Prostate gland (tissue), 2 donors: ENCODE data around the gene ADGRG6. TPM values are rescaled to one million over a fixed set of nuclear protein-coding genes. Genes with fewer than 3 reads are reported as not detected.
"Not testable (repeated sequence)": the region's sequence is repeated elsewhere in the genome, so short reads cannot be mapped to it uniquely, and the experiment has no call there.

Experiments
- DNase-seq: peaks from one replicate; pipeline ENCODE4 v3.0.0-alpha.2; 2019; ENCODE audit warnings: low spot score
- H3K27ac ChIP-seq, 2 donors: fragments of 200-600 bp; sonication (generic); 2 replicates each; pipeline ENCODE4 v1.5.1; 2017 to 2019
- H3K27me3 ChIP-seq: fragments of 200-600 bp; sonication (generic); replicated peaks from 2 replicates; pipeline ENCODE4 v1.5.1; 2019; ENCODE audit not compliant: insufficient read depth
- H3K36me3 ChIP-seq, 2 donors: fragments of 200-600 bp; sonication (generic); 1 replicate in 1 of 2; 2 replicates in 1 of 2; pipeline versions ENCODE4 v1.5.1 to v1.8.1; 2017 to 2019
- H3K4me1 ChIP-seq: fragments of 200-600 bp; sonication (generic); replicated peaks from 2 replicates; pipeline ENCODE4 v1.5.1; 2019
- H3K4me3 ChIP-seq, 2 donors: fragments of 200-600 bp; sonication (generic); 2 replicates each; pipeline ENCODE4 v1.5.1; 2017 to 2019
- H3K9me3 ChIP-seq: fragments of 200-600 bp; sonication (generic); 2 replicates; pipeline ENCODE4 v1.5.1; 2017
- POLR2A ChIP-seq: fragments of 450-650 bp; IDR thresholded peaks from one replicate; pipeline ENCODE4 v1.6.1; 2016; ENCODE audit warnings: antibody characterized with exemption, mild to moderate bottlenecking
- POLR2AphosphoS5 ChIP-seq: sonication (generic); formaldehyde crosslinking; IDR thresholded peaks from one replicate; pipeline ENCODE4 v1.6.1; 2017; ENCODE audit warnings: antibody characterized with exemption
- WGBS: methylation state at CpG from one replicate; pipeline ENCODE4 v1.1.5; 2018; 5-methylcytosine and 5-hydroxymethylcytosine counted together
- intact Hi-C: fragments of 100-400 bp; cut with DNase I; formaldehyde crosslinking; loops from one replicate; pipeline ENCODE4 v1.14.2; 2022
- total RNA-seq, 2 donors: library from RNA; depleted of rRNA; stranded (reverse); fragments of >200 nt; gene quantifications; one replicate each; pipeline ENCODE4 v1.1.0, GENCODE V29; 2016
- TF ChIP-seq, protein P1 (sequence below), 4 experiments: fragments of 200-600 bp in 2 of 4; fragments of 450-650 bp in 2 of 4; sonication (generic) in 2 of 4; IDR thresholded peaks; 1 replicate in 3 of 4; 2 replicates in 1 of 4; pipeline ENCODE4 v1.5.1; 2016 to 2019; ENCODE audit warnings: antibody characterized with exemption in 4 of 4, mild to moderate bottlenecking in 2 of 4, moderate library complexity in 2 of 4

The ADGRG6 gene
- total RNA-seq, 2 donors from 2014 or later, result 13.5 to 18.0 TPM

DNA sequence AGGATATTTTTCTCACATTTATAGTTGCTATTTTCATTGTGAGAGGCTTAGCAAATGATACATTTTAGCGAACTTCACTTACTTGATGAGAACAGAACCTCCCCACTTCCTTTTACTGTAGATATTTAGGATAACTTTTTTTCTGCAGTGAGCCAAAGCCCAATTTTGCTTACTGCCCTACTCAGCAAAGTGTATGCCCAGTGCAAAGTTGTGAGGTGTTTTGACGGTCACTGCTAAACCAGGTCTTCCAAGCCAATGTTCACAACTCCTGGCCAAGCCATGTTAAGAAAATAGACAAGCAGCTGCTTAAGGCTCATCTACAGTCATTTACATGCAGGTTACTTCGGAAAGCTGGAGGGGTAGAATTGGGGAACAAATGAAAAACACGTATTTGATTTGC lies 144.8 kb downstream of the ADGRG6 start:
- no peaks in the 10 kb centered on the region for H3K4me1 ChIP-seq
- no peaks in the 10 kb centered on the region for H3K27me3 ChIP-seq
- no peaks in the 10 kb centered on the region for H3K36me3 ChIP-seq
- 85% methylated on average over 4 of the region's 4 CpGs for WGBS
- no peaks in the 10 kb centered on the region for H3K9me3 ChIP-seq
- TF ChIP-seq POLR2AphosphoS5, result no peak
- H3K4me3 ChIP-seq, result no peak overlapping the region
- intact Hi-C loops, result no loop called here
- H3K27ac ChIP-seq, result no peak overlapping the region
- no peak for DNase-seq

DNA sequence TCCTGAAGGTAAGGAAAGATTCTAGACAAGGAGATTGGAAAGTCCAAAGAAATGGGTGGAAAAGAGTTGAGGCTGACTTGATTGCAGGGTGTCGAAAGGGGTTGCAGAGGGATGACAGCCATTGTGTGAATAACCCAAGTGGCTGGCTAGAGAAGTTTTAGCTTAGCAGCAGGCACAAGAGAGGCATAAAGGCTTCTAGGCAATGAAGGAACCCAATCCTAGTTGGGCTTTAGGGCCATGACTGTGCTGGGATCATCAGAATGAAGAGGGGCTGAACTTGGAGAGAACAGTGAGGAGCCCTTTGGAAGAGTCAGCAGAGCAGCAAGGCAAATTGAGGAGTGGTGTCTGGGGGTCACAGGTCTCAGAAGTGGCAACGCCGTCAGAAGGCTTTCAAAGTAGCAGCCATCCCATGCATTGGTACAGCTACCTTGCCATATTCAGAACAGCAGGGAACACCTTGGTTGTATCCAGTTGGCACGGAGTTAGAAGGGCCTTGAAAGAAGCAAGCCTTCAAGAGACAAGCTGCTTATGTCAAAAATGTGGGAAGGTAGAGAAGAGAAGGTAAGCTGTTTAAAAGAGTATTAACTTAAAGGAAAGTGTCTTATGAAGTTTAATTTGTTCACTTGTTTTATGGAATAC lies 146.4 kb downstream of the ADGRG6 start:
- H3K4me3 ChIP-seq, result no peak overlapping the region
- no peaks in the 10 kb centered on the region for H3K27me3 ChIP-seq
- whole genome bisulfite sequencing, result 93% methylated on average over 4 of the region's 4 CpGs
- TF ChIP-seq POLR2A (no peak), POLR2AphosphoS5 (no peak)
- TF ChIP-seq, protein P1, sequence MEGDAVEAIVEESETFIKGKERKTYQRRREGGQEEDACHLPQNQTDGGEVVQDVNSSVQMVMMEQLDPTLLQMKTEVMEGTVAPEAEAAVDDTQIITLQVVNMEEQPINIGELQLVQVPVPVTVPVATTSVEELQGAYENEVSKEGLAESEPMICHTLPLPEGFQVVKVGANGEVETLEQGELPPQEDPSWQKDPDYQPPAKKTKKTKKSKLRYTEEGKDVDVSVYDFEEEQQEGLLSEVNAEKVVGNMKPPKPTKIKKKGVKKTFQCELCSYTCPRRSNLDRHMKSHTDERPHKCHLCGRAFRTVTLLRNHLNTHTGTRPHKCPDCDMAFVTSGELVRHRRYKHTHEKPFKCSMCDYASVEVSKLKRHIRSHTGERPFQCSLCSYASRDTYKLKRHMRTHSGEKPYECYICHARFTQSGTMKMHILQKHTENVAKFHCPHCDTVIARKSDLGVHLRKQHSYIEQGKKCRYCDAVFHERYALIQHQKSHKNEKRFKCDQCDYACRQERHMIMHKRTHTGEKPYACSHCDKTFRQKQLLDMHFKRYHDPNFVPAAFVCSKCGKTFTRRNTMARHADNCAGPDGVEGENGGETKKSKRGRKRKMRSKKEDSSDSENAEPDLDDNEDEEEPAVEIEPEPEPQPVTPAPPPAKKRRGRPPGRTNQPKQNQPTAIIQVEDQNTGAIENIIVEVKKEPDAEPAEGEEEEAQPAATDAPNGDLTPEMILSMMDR (IDR thresholded peaks at IDR 0.05), result no peak
- H3K36me3 ChIP-seq, result no peaks in the 10 kb centered on the region
- intact Hi-C loops, result no loop called here
- H3K4me1 ChIP-seq, result no peaks in the 10 kb centered on the region
- H3K9me3 ChIP-seq, result no peaks in the 10 kb centered on the region
- DNase-seq, result no peak
- H3K27ac ChIP-seq, result no peak overlapping the region

DNA sequence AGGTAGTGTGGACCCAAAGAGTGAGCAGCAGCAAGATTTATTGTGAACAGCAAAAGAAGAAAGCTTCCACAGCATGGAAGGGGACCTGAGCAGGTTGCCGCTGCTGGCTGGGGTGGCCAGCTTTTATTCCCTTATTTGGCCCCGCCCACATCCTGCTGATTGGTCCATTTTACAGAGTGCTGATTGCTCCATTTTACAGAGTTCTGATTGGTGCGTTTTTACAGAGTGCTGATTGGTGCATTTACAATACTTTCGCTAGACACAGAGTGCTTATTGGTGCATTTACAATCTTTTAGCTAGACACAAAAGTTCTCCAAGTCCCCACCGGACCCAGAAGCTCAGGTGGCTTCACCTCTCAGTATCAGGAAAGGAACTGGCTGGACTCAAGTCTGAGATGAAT lies 149.0 kb downstream of the ADGRG6 start:
- H3K36me3 ChIP-seq, intact Hi-C loops, H3K27me3 ChIP-seq, H3K4me3 ChIP-seq, H3K9me3 ChIP-seq, H3K27ac ChIP-seq, DNase-seq, H3K4me1 ChIP-seq: not testable (repeated sequence)
- 90% methylated on average over 5 of the region's 5 CpGs for WGBS

DNA sequence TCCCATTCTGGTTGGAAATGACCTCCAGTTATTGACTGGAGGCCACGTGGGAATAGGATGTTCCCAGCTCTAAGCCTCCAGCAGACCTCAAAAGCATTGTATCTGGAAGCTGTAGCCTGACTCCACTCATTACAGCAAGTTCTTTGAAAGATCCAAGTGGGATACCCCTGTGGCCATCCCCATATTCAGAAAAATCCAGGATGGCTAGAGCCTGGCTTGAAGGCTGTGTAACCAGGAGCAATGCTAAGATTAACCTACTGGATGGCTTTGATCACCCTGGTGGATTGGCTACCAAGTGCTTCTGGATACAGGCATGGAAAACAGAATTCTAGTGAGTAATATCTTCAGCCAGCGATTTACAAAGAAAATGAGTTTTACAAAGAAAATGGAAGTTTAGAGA lies 151.2 kb downstream of the ADGRG6 start:
- Histone ChIP-seq H3K27me3 (no peaks in the 10 kb centered on the region), H3K4me3 (no peak overlapping the region), H3K27ac (no peak overlapping the region), H3K36me3 (no peaks in the 10 kb centered on the region), H3K4me1 (no peaks in the 10 kb centered on the region), H3K9me3 (no peaks in the 10 kb centered on the region)
- TF ChIP-seq POLR2A (no peak), POLR2AphosphoS5 (no peak)
- TF ChIP-seq, protein P1 (IDR thresholded peaks at IDR 0.05), result no peak
- WGBS, result 73% methylated on average over 2 of the region's 2 CpGs
- DNase-seq, result no peak
- intact Hi-C loops, result no loop called here

GRCh38 chr6:142454196-142454595 lies 152.4 kb downstream of the ADGRG6 start:
- not testable (repeated sequence) for H3K4me3 ChIP-seq, H3K9me3 ChIP-seq

DNA sequence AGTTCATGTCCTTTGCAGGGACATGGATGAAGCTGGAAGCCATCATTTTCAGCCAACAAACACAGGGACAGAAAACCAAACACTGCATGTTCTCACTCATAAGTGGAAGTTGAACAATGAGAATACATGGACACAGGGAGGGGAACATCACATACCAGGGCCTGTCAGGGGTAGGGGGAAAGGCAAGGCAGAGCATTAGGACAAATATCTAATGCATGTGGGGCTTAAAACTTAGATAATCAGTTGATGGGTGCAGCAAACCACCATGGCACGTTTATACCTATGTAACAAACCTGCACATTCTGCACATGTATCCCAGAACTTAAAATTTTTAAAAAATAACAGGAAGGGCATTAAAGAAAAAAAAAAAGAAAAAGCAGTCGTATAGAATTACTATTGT lies 153.0 kb downstream of the ADGRG6 start:
- WGBS, result 86% methylated on average over 2 of the region's 2 CpGs
- H3K36me3 ChIP-seq, H3K27ac ChIP-seq, DNase-seq, H3K27me3 ChIP-seq, H3K4me1 ChIP-seq, intact Hi-C loops, H3K9me3 ChIP-seq, H3K4me3 ChIP-seq: not testable (repeated sequence)

More at GRCh38 chr6:142454196-142454595, 152.4 kb downstream of the ADGRG6 start:
- DNase-seq, intact Hi-C loops, H3K36me3 ChIP-seq, H3K4me1 ChIP-seq, H3K27ac ChIP-seq, H3K27me3 ChIP-seq: not testable (repeated sequence)
- 52% methylated on average over 1 of the region's 1 CpG for WGBS

- WGBS, result 76% methylated on average over 8 of the region's 8 CpGs
- H3K4me1 ChIP-seq, result no peaks in the 10 kb centered on the region
- TF ChIP-seq POLR2A, result no peak
- TF ChIP-seq, protein P1 (IDR thresholded peaks at IDR 0.05), result no peak
- TF ChIP-seq POLR2AphosphoS5, result no peak
- H3K36me3 ChIP-seq, result no peaks in the 10 kb centered on the region
- no peak overlapping the region for H3K27ac ChIP-seq
- no peaks in the 10 kb centered on the region for H3K27me3 ChIP-seq
- intact Hi-C loops, result no loop called here
- H3K4me3 ChIP-seq, result no peak overlapping the region
- H3K9me3 ChIP-seq, result no peaks in the 10 kb centered on the region
- DNase-seq, result no peak
These were observed 154.3 kb downstream of the ADGRG6 start for GRCh38 chr6:142455957-142456589.
